ENCODE results near the gene CAMTA1. TPM values are rescaled to one million over a fixed set of nuclear protein-coding genes. Genes with fewer than 3 reads are reported as not detected.

Gene CAMTA1
- total RNA-seq, 2 donors from 2014 or later, result 36.7 to 51.9 TPM

DNA sequence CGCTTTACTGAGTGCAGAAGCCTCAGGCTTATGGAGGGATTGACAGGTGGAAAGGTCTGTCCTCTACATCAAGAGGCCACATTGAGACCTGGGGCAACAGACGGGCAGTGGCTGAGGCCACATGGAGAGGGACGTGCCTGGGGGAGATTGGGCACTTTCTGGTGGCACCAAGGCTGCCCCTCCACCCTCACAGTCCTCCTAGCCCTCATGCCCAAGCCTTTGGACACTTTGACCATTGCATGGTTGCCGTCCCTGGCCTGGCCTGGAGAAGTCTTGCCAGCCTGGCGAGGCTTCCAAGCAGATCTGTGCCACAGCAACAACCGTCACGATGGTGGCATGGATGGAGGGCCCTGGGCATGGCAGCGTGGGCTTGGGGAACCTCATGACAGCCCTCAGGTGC lies 793.8 kb downstream of the CAMTA1 start:
- ATAC-seq (replicated peaks), result no peak
- no peaks in the 10 kb centered on the region for H3K36me3 Mint-ChIP-seq (ENCODE audit: low read depth)
- no peaks in the 10 kb centered on the region for H3K9me3 Mint-ChIP-seq
- H3K4me3 Mint-ChIP-seq, result no peak overlapping the region
- H3K27ac Mint-ChIP-seq, result no peak overlapping the region
- H3K4me1 Mint-ChIP-seq, result no peaks in the 10 kb centered on the region
- peaks cover 5% of the 10 kb centered on the region for H3K27me3 Mint-ChIP-seq

GRCh38 chr1:7579831-7580804 lies 794.9 kb downstream of the CAMTA1 start:
- Mint-ChIP-seq H3K4me3 (no peak overlapping the region), H3K4me1 (no peaks in the 10 kb centered on the region), H3K9me3 (no peaks in the 10 kb centered on the region), H3K27me3 (peaks cover 9% of the 10 kb centered on the region), H3K27ac (no peak overlapping the region), H3K36me3 (ENCODE audit: low read depth) (no peaks in the 10 kb centered on the region)
- ATAC-seq (replicated peaks), result no peak

- Mint-ChIP-seq H3K9me3 (no peaks in the 10 kb centered on the region), H3K27me3 (peaks cover 7% of the 10 kb centered on the region), H3K36me3 (ENCODE audit: low read depth) (no peaks in the 10 kb centered on the region), H3K4me1 (no peaks in the 10 kb centered on the region), H3K27ac (no peak overlapping the region), H3K4me3 (no peak overlapping the region)
- no peak for ATAC-seq (replicated peaks)
Measured at GRCh38 chr1:7580923-7581753, 795.9 kb downstream of the CAMTA1 start.

DNA sequence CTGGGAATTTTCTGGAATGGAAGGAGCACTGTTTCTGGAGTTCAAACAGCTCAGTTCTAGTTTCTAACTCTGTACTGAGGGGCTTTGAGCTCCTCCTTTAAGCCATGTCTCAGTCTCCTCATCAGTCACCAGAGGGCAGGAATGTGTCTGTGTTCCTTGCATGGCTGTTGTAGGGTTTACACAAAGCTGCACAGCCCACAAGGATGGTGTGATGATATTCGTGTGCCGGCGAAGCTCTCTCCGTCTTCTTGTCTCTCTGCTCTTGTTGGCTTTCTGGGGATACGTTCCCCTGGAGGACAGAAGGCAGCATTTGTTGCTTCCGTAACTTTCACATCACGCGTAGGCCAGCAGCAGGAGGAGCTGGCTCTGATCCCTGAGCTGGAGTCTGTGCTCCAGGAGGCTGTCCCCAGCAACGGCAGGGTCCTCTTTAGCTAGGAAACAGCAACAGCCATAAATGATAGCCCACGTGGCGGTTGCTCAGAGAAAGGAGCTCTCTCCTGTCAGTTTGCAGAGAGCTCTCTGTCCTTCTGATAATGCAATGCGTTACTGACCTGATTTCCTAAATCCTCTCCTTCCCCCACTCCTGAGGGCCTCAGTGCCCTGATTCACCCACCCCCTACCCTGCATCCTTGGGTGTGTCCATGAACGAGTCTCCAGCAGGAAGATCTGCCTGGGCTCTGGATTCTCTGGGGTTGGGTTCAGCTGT lies 796.7 kb downstream of the CAMTA1 start:
- Mint-ChIP-seq H3K27me3 (peaks cover 7% of the 10 kb centered on the region), H3K4me1 (no peaks in the 10 kb centered on the region), H3K4me3 (no peak overlapping the region), H3K27ac (no peak overlapping the region), H3K9me3 (no peaks in the 10 kb centered on the region), H3K36me3 (ENCODE audit: low read depth) (no peaks in the 10 kb centered on the region)
- no peak for ATAC-seq (replicated peaks)

DNA sequence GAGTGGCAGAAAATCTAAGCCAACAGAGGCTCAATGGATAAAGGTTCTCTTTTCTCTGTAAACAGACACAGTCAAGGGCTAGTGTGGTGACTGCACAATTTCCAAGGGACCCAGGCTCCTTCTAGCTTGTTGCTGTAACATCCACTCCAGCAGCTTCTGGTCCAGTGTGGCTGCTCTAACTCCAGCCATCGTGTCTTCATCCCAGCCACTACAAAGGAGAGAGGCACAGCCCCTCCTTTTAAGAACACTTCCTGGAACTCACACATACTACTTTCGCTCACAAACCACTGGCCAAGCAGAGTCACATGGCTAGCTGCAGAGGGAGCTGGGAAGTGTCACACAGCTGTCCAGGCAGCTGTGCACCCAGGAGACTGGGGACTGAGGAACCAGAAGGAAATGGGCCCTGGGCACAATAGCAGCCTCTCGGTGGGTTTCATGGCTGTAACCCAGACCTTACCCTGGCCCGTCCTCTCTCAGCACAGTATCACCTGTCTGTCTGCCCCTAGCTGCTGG lies 797.3 kb downstream of the CAMTA1 start:
- H3K36me3 Mint-ChIP-seq (ENCODE audit: low read depth), result no peaks in the 10 kb centered on the region
- H3K27ac Mint-ChIP-seq, result no peak overlapping the region
- H3K9me3 Mint-ChIP-seq, result no peaks in the 10 kb centered on the region
- no peak for ATAC-seq (replicated peaks)
- H3K4me3 Mint-ChIP-seq, result no peak overlapping the region
- H3K4me1 Mint-ChIP-seq, result no peaks in the 10 kb centered on the region
- peaks cover 7% of the 10 kb centered on the region for H3K27me3 Mint-ChIP-seq

GRCh38 chr1:7583291-7584096 lies 798.2 kb downstream of the CAMTA1 start:
- ATAC-seq (replicated peaks), result no peak
- Mint-ChIP-seq H3K27me3 (peaks cover 7% of the 10 kb centered on the region), H3K4me1 (no peaks in the 10 kb centered on the region), H3K4me3 (no peak overlapping the region), H3K27ac (no peak overlapping the region), H3K9me3 (no peaks in the 10 kb centered on the region), H3K36me3 (ENCODE audit: low read depth) (no peaks in the 10 kb centered on the region)

GRCh38 chr1:7584157-7584556 lies 798.9 kb downstream of the CAMTA1 start:
- Mint-ChIP-seq H3K9me3 (no peaks in the 10 kb centered on the region), H3K4me3 (no peak overlapping the region), H3K27me3 (peaks cover 7% of the 10 kb centered on the region), H3K4me1 (no peaks in the 10 kb centered on the region), H3K27ac (no peak overlapping the region), H3K36me3 (ENCODE audit: low read depth) (no peaks in the 10 kb centered on the region)
- ATAC-seq (replicated peaks), result no peak

- ATAC-seq (replicated peaks), result no peak
- Mint-ChIP-seq H3K9me3 (no peaks in the 10 kb centered on the region), H3K27ac (no peak overlapping the region), H3K4me1 (no peaks in the 10 kb centered on the region), H3K4me3 (no peak overlapping the region), H3K27me3 (peaks cover 7% of the 10 kb centered on the region), H3K36me3 (ENCODE audit: low read depth) (no peaks in the 10 kb centered on the region)
Measured at GRCh38 chr1:7584643-7585042, 799.4 kb downstream of the CAMTA1 start.

DNA sequence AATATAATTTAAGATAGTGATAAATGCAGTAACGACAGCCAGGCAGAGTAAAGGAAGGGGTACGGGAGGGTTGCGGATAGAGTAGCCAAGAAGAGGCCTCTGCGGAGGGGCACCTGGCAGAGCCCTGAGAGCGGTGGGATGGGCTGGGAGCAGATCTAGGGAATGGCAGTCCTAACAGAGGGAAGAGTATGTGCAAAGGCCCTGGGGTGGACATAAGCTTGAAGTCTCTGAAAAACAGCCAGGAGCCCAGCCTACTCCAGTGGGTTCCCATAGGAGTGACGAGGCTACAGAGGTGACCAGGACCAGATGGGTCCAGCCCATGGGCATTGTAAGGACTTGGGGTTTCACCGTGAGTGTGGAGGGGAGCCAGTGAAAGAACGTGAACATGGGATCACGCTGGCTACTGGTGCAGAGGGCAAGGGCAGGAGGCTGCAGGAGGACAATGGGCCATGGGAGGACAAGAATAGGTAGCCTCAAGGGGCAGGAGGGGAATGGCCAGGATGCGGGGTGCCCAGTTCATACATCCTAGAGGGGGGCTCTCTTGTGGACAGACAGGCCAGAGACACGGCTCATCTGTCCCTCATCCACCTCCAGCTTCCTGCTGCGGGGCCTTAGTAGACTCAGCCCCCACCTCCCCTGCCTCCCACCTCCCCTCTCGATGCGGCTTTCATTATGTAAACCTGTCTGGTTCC lies 800.1 kb downstream of the CAMTA1 start:
- peaks cover 7% of the 10 kb centered on the region for H3K27me3 Mint-ChIP-seq
- H3K4me1 Mint-ChIP-seq, result no peaks in the 10 kb centered on the region
- H3K36me3 Mint-ChIP-seq (ENCODE audit: low read depth), result no peaks in the 10 kb centered on the region
- no peak overlapping the region for H3K4me3 Mint-ChIP-seq
- no peak overlapping the region for H3K27ac Mint-ChIP-seq
- no peak for ATAC-seq (replicated peaks)
- H3K9me3 Mint-ChIP-seq, result no peaks in the 10 kb centered on the region

DNA sequence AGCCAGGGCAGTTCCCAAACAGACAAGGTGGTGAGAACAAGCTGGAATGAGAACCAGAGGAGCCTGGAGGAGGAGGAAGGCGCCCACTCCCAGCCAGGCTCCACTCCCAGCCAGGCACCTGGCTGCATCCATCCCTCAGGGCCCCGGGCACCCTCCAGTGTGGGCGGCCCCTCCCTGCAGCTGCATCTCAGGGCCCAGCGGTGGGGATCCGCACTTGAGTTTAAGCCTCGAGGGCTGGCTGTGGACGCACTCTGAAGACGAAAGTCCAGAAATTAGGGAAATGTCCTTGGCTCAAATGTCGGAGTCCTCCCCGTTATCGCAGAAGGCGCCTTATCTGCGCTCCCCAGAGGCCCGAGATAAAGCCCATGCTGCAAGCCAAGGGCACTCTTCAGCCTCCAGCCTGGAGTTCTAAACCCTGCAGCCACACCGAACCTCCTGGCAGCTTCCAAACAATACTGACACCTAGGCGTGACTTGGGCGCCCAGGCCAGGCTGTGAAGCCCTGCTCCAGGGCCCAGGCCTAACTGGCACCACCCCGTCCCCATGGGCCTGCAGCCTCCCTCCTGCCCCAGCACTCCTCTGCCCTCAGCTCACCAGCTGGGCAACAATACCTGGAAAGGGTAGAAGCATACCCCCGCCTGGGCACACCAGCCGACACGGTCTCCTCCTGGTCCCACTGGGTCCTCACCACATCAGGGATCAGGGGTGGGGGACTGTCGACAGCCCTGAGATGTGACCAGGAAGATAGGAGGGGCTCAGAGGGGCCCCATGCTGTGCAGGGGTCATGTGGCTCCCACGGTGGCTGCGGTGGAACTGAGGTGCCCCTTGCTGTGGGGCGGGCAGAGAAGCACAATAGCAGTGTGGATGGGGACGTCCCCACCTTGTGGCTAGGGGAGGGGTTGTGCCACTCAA lies 801.0 kb downstream of the CAMTA1 start:
- H3K27me3 Mint-ChIP-seq, result peaks cover 7% of the 10 kb centered on the region
- H3K9me3 Mint-ChIP-seq, result no peaks in the 10 kb centered on the region
- H3K27ac Mint-ChIP-seq, result no peak overlapping the region
- no peak overlapping the region for H3K4me3 Mint-ChIP-seq
- H3K4me1 Mint-ChIP-seq, result no peaks in the 10 kb centered on the region
- no peak for ATAC-seq (replicated peaks)
- no peaks in the 10 kb centered on the region for H3K36me3 Mint-ChIP-seq (ENCODE audit: low read depth)

DNA sequence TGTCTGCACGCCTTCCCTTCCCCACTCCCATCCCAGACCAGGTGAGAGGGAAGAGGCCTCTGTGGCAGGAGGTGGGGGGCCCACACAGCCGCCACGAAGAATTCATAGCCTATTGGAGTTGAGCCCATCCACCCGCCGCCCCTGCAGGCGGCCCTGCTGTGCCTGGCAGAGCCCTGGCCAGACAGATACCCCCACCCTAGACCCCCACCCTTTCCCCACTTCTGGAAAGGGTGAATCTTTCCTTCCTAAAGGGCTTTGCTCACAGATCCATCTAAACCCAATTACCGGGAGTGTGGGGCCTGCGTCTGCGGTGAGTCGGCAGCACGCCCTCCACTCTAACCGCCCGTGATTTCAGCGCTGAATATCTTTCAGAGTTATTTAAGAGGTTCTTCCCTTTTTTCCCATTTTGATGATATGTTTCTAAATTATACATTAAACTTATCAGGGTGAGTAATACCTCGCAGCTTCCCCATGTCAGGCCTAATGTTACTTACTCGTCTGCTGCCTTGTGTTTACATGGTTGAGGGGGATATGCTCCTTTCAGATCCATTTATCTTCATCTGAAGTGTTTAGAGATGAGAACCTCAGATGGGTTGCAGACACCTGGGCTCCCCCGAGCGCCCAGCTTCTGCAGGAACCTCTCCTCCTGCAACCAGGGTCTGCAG lies 802.0 kb downstream of the CAMTA1 start:
- no peak overlapping the region for H3K27ac Mint-ChIP-seq

More for the DNA sequence above, 802.0 kb downstream of the CAMTA1 start:
- Mint-ChIP-seq H3K4me3 (no peak overlapping the region), H3K9me3 (no peaks in the 10 kb centered on the region), H3K36me3 (ENCODE audit: low read depth) (no peaks in the 10 kb centered on the region), H3K4me1 (no peaks in the 10 kb centered on the region), H3K27me3 (peaks cover 9% of the 10 kb centered on the region)
- no peak for ATAC-seq (replicated peaks)

Measured in activated T-helper 17 cell treated with anti-CD3 and anti-CD28 coated beads, Interleukin-2, amount 50 U/mL, for 72 hours (primary cell).